ENCODE data around the gene PRR20G. TPM values are rescaled to one million over a fixed set of nuclear protein-coding genes. Genes with fewer than 3 reads are reported as not detected.

PRR20G gene
- polyA plus RNA-seq, 2 of the 4 experiments (the other 2 are of a cell fraction): not detected

- no peak for DNase-seq (ENCODE audit: low read depth in 1 of 2, low spot score in 1 of 2)
- Histone ChIP-seq H3K27ac (no peak overlapping the region), H3K9me3 (peaks cover 2% of the 10 kb centered on the region; the same call in 1 of the 3 replicates), H3K4me1 (no peaks in the 10 kb centered on the region), H3K4me3 (no peak overlapping the region), H3K4me2 (no peak overlapping the region)
- ChIA-PET CTCF (no interaction called here), POLR2A (no interaction called here)
- ATAC-seq: no peak
- TF ChIP-seq FOSB (CRISPR knock-in tag; IDR thresholded peaks at IDR 0.05): no peak
- no peak for FAIRE-seq
Observed at GRCh38 chr3:127234778-127235177, 53.1 kb downstream of the PRR20G start.

Small RNA genes lying within 50 kb of the gene (small RNA-seq; reads per million reads assigned to genes)
- 0 reads per million in 6 experiments for gene RNU6-1047P

Other genes with a start within 250 kb of the PRR20G start
- not detected in 2 replicates for gene PRR23E, start 94.9 kb downstream of the PRR20G start, polyA plus RNA-seq (2011; rRNA removed)
- gene PRR23E, start 94.9 kb downstream of the PRR20G start, polyA plus RNA-seq (2017; fragmentation: RNase III; extraction: RNeasy Plus Mini Kit Qiagen cat#74134 plus additional on column Dnase treatment): not detected in 3 replicates

All from A549 (cell line).